HCT116 (cell line): ENCODE results near the gene MRPS2. TPM values are rescaled to one million over a fixed set of nuclear protein-coding genes. Genes with fewer than 3 reads are reported as not detected.

ENCODE experiments used
- ATAC-seq: fragments of 200-7000 bp; cut with Tn5 transposase; 2 replicates; pipeline ENCODE4 v1.9.1; 2020; ENCODE audit warnings: mild to moderate bottlenecking, moderate library complexity
- BruUV-seq: library from RNA; stranded (reverse); fragments of 400-500 nt; replicated peaks from 2 replicates; lab custom pipeline; 2021; lab: Mats Ljungman, UMichigan
- CTCF ChIA-PET: fragments of 300-600 bp; sonication (Branson Sonifier 250); formaldehyde crosslinking; loops from one replicate; lab custom pipeline; 2021; ENCODE audit warnings: antibody characterized with exemption; lab: Charles Lee
- POLR2A ChIA-PET: fragments of 300-600, 350-600 bp; sonication (Branson Sonifier 250); formaldehyde crosslinking; loops from one replicate; lab custom pipeline; 2021; ENCODE audit warnings: antibody characterized with exemption; lab: Charles Lee
- RAD21 ChIA-PET, 2 experiments: fragments of 300-600 bp; sonication (Branson Sonifier 250); formaldehyde crosslinking; loops; one replicate each; lab custom pipeline; 2023; ENCODE audit warnings: low total read pairs in 2 of 2; ENCODE audit not compliant: uncharacterized antibody in 2 of 2, unreplicated experiment in 2 of 2, low non-redundant PET in 1 of 2; lab: Charles Lee
- DNase-seq: peaks from one replicate; pipeline ENCODE4 v3.0.0-alpha.2; 2010; ENCODE audit warnings: low read depth, low spot score
- H2AFZ ChIP-seq: fragments of 200-600 bp; shearing (Covaris generic), sonication (generic); 2 replicates; pipeline ENCODE4 v1.6.1; 2017; ENCODE audit warnings: low read depth, mixed run types, mixed read lengths, antibody characterized with exemption, low read length; ENCODE audit not compliant: poor library complexity, severe bottlenecking
- H3K27ac ChIP-seq: 2 replicates; pipeline ENCODE4 v1.5.1; 2012; ENCODE audit warnings: low read depth, low read length
- H3K27me3 ChIP-seq: fragments of 200-600 bp; sonication (generic); 2 replicates; pipeline ENCODE4 v1.6.1; 2016; ENCODE audit warnings: mixed run types, low read length, mixed read lengths; ENCODE audit not compliant: insufficient read depth
- H3K36me3 ChIP-seq, 2 experiments: fragments of 200-500 bp in 1 of 2; fragments of 200-600 bp in 1 of 2; sonication (Bioruptor generic) in 1 of 2; sonication (generic) in 1 of 2; 2 replicates each; pipeline versions ENCODE4 v1.5.1 to v1.6.1; 2014 to 2016; ENCODE audit warnings: low read length in 2 of 2, inconsistent platforms in 1 of 2, mixed read lengths in 1 of 2, mixed run types in 1 of 2; ENCODE audit not compliant: insufficient read depth in 2 of 2, control insufficient read depth in 1 of 2
- H3K4me1 ChIP-seq, 2 experiments: fragments of 200-600 bp in 1 of 2; sonication (generic) in 1 of 2; 2 replicates each; pipeline versions ENCODE4 v1.5.1 to v1.6.1; 2012 to 2017; ENCODE audit warnings: low read length in 2 of 2, inconsistent platforms in 1 of 2, mild to moderate bottlenecking in 1 of 2, mixed read lengths in 1 of 2, mixed run types in 1 of 2, moderate library complexity in 1 of 2; ENCODE audit not compliant: insufficient read depth in 2 of 2, control insufficient read depth in 1 of 2
- H3K4me2 ChIP-seq: fragments of 200-600 bp; sonication (generic); 2 replicates; pipeline ENCODE4 v1.6.1; 2017; ENCODE audit warnings: mixed run types, low read length, mixed read lengths
- H3K4me3 ChIP-seq, 2 experiments: fragments of 200-600 bp in 1 of 2; sonication (generic) in 1 of 2; replicated peaks in 1 of 2; 2 replicates each; pipeline ENCODE4 v1.5.1; 2011 to 2016; ENCODE audit warnings: low read length in 2 of 2, control low read depth in 1 of 2, low read depth in 1 of 2, mild to moderate bottlenecking in 1 of 2, mixed read lengths in 1 of 2, mixed run types in 1 of 2
- H3K79me2 ChIP-seq: fragments of 200-600 bp; sonication (generic); 2 replicates; pipeline ENCODE4 v1.6.1; 2017; ENCODE audit warnings: mild to moderate bottlenecking, mixed run types, low read length, moderate library complexity, mixed read lengths; ENCODE audit not compliant: insufficient read depth
- H3K9ac ChIP-seq: fragments of 200-600 bp; sonication (generic); 2 replicates; pipeline ENCODE4 v1.6.1; 2016; ENCODE audit warnings: low read length, mixed read lengths
- H3K9me2 ChIP-seq: fragments of 200-600 bp; sonication (generic), shearing (Covaris generic); 2 replicates; pipeline ENCODE4 v1.6.1; 2017; ENCODE audit warnings: mixed run types, mild to moderate bottlenecking, moderate library complexity; ENCODE audit not compliant: insufficient read depth
- H3K9me3 ChIP-seq, 2 experiments: fragments of 200-500 bp in 1 of 2; fragments of 200-600 bp in 1 of 2; sonication (Bioruptor generic) in 1 of 2; sonication (generic) in 1 of 2; 2 replicates each; pipeline ENCODE4 v1.6.1; 2014 to 2017; ENCODE audit warnings: low read length in 2 of 2, mixed read lengths in 2 of 2, inconsistent platforms in 1 of 2, low read depth in 1 of 2, mild to moderate bottlenecking in 1 of 2, mixed run types in 1 of 2, moderate library complexity in 1 of 2; ENCODE audit not compliant: control insufficient read depth in 1 of 2, insufficient read depth in 1 of 2
- H4K20me1 ChIP-seq: fragments of 200-600 bp; sonication (generic), shearing (Covaris generic); 2 replicates; pipeline ENCODE4 v1.6.1; 2017; ENCODE audit warnings: mixed run types, mild to moderate bottlenecking, moderate library complexity; ENCODE audit not compliant: insufficient read depth
- EGR1 ChIP-seq: IDR thresholded peaks from 2 replicates; pipeline ENCODE4 v1.6.1; 2012; ENCODE audit warnings: low read depth
- ELF1 ChIP-seq: IDR thresholded peaks from 2 replicates; pipeline ENCODE4 v1.6.1; 2012; ENCODE audit warnings: low read depth, borderline replicate concordance
- EZH2 ChIP-seq: fragments of 200-600 bp; sonication (generic); IDR thresholded peaks from 2 replicates; pipeline ENCODE4 v1.6.1; 2017; ENCODE audit warnings: antibody characterized with exemption, mixed run types
- FOSL1 ChIP-seq: IDR thresholded peaks from 2 replicates; pipeline ENCODE4 v1.6.1; 2012; ENCODE audit warnings: low read depth
- POLR2A ChIP-seq: IDR thresholded peaks from 2 replicates; pipeline ENCODE4 v1.7.0; 2011; ENCODE audit warnings: borderline replicate concordance; ENCODE audit not compliant: insufficient read depth, insufficient read length; ENCODE audit errors: extremely low read depth
- POLR2AphosphoS5 ChIP-seq: IDR thresholded peaks from 2 replicates; pipeline ENCODE4 v1.6.1; 2011; ENCODE audit warnings: mild to moderate bottlenecking, low read depth, low read length, moderate library complexity
- RAD21 ChIP-seq: IDR thresholded peaks from 2 replicates; pipeline ENCODE4 v1.6.1; 2012; ENCODE audit warnings: low read depth, mild to moderate bottlenecking
- SP1 ChIP-seq: IDR thresholded peaks from 2 replicates; pipeline ENCODE4 v1.6.1; 2012; ENCODE audit warnings: low read depth
- SRF ChIP-seq: IDR thresholded peaks from 2 replicates; pipeline ENCODE4 v1.6.1; 2012; ENCODE audit warnings: low read depth
- TCF7L2 ChIP-seq: IDR thresholded peaks from 2 replicates; pipeline ENCODE4 v1.7.0; 2011; ENCODE audit warnings: borderline replicate concordance, inconsistent platforms; ENCODE audit not compliant: insufficient read depth, insufficient read length; ENCODE audit errors: extremely low read depth
- ZNF274 ChIP-seq: fragments of 200-500 bp; sonication (Bioruptor generic); IDR thresholded peaks from 2 replicates; pipeline ENCODE4 v1.6.1; 2014; ENCODE audit warnings: mild to moderate bottlenecking, low read depth, low read length, inconsistent platforms
- intact Hi-C: fragments of 100-400 bp; cut with micrococcal nuclease; formaldehyde crosslinking; loops from 2 replicates; pipeline ENCODE4 v1.10.0; 2022
- total RNA-seq: library from RNA; stranded (reverse); gene quantifications from one replicate; pipeline ENCODE4 v1.2.1, GENCODE V29; 2021; ENCODE audit not compliant: unreplicated experiment
- TF ChIP-seq, protein P1 (sequence below): IDR thresholded peaks from 2 replicates; pipeline ENCODE4 v1.6.1; 2012; ENCODE audit warnings: low read depth
- TF ChIP-seq, protein P2 (sequence below), 3 experiments: fragments of 200-600 bp in 1 of 3; sonication (generic) in 1 of 3; IDR thresholded peaks in 2 of 3; conservative IDR thresholded peaks in 1 of 3; 2 replicates each; pipeline ENCODE4 v1.5.1; 2012 to 2017; ENCODE audit warnings: low read depth in 2 of 3, low read length in 2 of 3, antibody characterized with exemption in 1 of 3, borderline replicate concordance in 1 of 3, control low read depth in 1 of 3, mild to moderate bottlenecking in 1 of 3, mixed read lengths in 1 of 3, mixed run types in 1 of 3, moderate library complexity in 1 of 3; ENCODE audit not compliant: insufficient read depth in 1 of 3

MRPS2 gene
- total RNA-seq, 1 experiment from 2014 or later: 85.1 TPM

DNA sequence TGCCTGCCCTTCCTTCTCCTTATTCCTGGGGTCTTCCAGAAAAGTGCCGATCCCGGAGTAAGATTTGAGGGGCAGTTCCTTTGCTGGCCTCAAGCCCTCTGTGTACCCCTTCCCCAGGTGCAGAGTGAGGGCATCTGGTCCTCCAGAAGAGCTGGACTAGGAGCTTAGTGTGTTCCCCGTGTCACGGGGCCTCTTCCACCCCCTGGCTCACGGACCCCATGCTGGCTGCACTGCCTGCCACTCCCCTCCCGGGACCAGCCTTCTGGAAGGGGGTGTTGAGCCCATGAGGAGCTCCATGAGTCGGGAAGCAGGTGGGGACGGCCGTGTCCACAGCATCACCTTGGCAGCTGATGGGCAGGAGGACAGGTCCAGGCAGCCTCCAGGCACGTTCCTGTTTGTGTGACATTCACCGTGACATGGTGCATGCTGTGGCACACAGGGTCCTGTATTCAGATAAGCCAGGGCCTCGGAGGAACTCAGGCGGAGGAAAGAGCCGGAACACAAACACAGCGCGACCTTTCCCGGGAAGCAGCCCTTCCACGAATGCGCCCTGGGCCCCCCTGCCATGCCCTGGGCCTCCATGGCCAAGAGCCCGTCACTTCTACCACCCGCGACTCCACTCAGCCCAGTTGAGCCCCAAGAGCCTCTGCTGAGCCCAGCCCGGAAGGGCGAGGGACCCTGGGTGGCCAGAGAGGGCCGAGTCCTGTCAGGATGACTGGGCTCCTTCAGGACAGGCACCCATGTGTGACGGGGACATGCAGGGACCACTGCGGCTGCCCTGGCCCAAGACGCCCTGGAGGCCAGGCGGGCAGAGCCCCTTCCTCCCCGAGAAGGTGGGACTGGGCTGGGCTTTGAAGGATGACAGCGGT, 14.8 kb downstream of the MRPS2 start (continued):
- TF ChIP-seq, protein P1, sequence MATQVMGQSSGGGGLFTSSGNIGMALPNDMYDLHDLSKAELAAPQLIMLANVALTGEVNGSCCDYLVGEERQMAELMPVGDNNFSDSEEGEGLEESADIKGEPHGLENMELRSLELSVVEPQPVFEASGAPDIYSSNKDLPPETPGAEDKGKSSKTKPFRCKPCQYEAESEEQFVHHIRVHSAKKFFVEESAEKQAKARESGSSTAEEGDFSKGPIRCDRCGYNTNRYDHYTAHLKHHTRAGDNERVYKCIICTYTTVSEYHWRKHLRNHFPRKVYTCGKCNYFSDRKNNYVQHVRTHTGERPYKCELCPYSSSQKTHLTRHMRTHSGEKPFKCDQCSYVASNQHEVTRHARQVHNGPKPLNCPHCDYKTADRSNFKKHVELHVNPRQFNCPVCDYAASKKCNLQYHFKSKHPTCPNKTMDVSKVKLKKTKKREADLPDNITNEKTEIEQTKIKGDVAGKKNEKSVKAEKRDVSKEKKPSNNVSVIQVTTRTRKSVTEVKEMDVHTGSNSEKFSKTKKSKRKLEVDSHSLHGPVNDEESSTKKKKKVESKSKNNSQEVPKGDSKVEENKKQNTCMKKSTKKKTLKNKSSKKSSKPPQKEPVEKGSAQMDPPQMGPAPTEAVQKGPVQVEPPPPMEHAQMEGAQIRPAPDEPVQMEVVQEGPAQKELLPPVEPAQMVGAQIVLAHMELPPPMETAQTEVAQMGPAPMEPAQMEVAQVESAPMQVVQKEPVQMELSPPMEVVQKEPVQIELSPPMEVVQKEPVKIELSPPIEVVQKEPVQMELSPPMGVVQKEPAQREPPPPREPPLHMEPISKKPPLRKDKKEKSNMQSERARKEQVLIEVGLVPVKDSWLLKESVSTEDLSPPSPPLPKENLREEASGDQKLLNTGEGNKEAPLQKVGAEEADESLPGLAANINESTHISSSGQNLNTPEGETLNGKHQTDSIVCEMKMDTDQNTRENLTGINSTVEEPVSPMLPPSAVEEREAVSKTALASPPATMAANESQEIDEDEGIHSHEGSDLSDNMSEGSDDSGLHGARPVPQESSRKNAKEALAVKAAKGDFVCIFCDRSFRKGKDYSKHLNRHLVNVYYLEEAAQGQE: no peak
- TF ChIP-seq EGR1 (no peak), FOSL1 (no peak), TCF7L2 (no peak), RAD21 (no peak), ZNF274 (no peak), POLR2AphosphoS5 (no peak)

DNA sequence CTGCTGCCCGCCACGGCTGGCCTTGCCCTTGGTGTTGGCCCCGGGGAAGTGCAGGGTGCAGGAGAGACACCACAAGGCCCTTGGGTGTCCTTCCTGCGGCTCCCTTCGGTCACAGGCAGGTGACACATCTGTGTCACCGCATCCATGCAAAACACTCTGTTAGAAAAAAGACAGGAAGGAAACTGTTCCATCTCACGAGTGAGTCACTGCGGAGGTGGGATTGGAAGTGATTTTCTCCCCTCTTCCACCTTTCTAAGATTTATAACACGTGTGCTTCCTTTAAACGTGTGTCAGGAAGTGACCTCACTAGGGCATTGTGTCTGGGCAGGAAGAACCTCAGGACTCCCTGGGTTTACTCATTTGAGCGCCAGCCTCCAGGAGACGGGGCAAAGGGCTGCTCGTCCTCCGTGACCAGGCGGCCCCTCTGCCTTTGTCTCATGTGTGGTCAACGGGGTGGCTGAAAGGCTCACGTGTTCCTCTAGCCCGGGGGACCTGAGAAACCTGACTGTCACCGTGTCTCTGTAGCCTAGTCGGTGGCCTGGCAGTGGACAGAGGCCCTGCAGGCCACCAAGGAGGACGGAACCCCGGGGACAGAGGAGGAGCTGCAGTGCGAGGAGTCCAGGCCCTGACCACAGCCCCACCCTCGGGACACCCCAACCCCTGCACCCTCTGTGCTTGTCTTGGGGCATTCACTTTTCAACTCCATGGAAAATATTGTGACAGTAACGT, 15.8 kb downstream of the MRPS2 start:
- ChIA-PET CTCF (no interaction called here), POLR2A (no interaction called here), RAD21 (no interaction called here)
- Histone ChIP-seq H3K4me3 (no peak overlapping the region), H3K9me3 (no peaks in the 10 kb centered on the region), H3K4me2 (no peak overlapping the region), H3K27me3 (no peaks in the 10 kb centered on the region), H3K9me2 (no peaks in the 10 kb centered on the region), H3K4me1 (peaks cover 4 to 16% of the 10 kb centered on the region in 2 experiments; a peak in 3 of 4 replicates), H3K27ac (no peak overlapping the region), H3K36me3 (no peaks in the 10 kb centered on the region), H3K79me2 (no peaks in the 10 kb centered on the region), H3K9ac (no peak overlapping the region), H2AFZ (no peak overlapping the region), H4K20me1 (no peaks in the 10 kb centered on the region)
- intact Hi-C loops: no loop called here
- ATAC-seq (no peak), DNase-seq (no peak)
- BruUV-seq: no TSS peak
- TF ChIP-seq EGR1 (no peak), ELF1 (no peak), POLR2A (no peak), POLR2AphosphoS5 (no peak), SP1 (no peak), SRF (no peak), FOSL1 (no peak), EZH2 (no peak)
- TF ChIP-seq, protein P2, sequence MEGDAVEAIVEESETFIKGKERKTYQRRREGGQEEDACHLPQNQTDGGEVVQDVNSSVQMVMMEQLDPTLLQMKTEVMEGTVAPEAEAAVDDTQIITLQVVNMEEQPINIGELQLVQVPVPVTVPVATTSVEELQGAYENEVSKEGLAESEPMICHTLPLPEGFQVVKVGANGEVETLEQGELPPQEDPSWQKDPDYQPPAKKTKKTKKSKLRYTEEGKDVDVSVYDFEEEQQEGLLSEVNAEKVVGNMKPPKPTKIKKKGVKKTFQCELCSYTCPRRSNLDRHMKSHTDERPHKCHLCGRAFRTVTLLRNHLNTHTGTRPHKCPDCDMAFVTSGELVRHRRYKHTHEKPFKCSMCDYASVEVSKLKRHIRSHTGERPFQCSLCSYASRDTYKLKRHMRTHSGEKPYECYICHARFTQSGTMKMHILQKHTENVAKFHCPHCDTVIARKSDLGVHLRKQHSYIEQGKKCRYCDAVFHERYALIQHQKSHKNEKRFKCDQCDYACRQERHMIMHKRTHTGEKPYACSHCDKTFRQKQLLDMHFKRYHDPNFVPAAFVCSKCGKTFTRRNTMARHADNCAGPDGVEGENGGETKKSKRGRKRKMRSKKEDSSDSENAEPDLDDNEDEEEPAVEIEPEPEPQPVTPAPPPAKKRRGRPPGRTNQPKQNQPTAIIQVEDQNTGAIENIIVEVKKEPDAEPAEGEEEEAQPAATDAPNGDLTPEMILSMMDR (IDR thresholded peaks at IDR 0.05 in 2 of 3, conservative IDR thresholded peaks at IDR 0.05 in 1 of 3; ENCODE audit: borderline replicate concordance in 1 of 3, insufficient read depth in 1 of 3, low read depth in 2 of 3, low read length in 2 of 3): no peak
- TF ChIP-seq, protein P1: no peak
